Uterus (tissue), 2 donors: ENCODE results near the gene SERPINI2.

Source experiments
- CTCF ChIP-seq, 4 experiments: fragments of 200-600 bp in 2 of 4; fragments of 450-650 bp in 2 of 4; sonication (generic) in 2 of 4; IDR thresholded peaks; one replicate each; pipeline ENCODE4 v1.5.1; 2016 to 2019; ENCODE audit warnings: antibody characterized with exemption in 4 of 4, mild to moderate bottlenecking in 2 of 4, moderate library complexity in 1 of 4
- POLR2A ChIP-seq, 2 donors: fragments of 450-650 bp; IDR thresholded peaks; one replicate each; pipeline ENCODE4 v1.6.1; 2016; ENCODE audit warnings: antibody characterized with exemption in 2 of 2, mild to moderate bottlenecking in 1 of 2, moderate library complexity in 1 of 2

GRCh38 chr3:167491621-167492020 lies 17.8 kb upstream of the SERPINI2 start:
- TF ChIP-seq CTCF (IDR thresholded peaks at IDR 0.05): no peak
- no peak for TF ChIP-seq POLR2A (IDR thresholded peaks at IDR 0.05)
